ENCODE results near the gene DNAJC10.

Gene DNAJC10

GRCh38 chr2:182834293-182834692 lies 118.2 kb downstream of the DNAJC10 start:
- no peak for DNase-seq (ENCODE audit: low spot score)

GRCh38 chr2:182836451-182836850 lies 120.4 kb downstream of the DNAJC10 start:
- no peak for DNase-seq (ENCODE audit: low spot score)
